ENCODE results near the gene FRS2.
"Not testable (repeated sequence)": the region's sequence is repeated elsewhere in the genome, so short reads cannot be mapped to it uniquely, and the experiment has no call there.

DNA sequence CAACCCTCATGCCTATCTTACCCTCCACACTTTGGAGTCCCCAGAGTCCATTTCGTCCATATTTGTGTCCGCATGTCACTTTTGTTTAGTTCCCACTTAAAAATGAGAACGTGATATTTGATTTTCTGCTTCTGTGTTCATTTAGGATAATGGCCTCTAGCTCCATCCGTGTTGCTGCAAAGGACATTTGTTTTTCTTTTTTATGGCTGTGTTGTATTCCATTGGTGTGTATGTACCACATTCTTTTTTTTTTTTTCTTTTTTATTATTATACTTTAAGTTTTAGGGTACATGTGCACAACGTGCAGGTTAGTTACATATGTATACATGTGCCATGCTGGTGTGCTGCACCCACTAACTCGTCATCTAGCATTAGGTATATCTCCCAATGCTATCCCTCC lies 133.4 kb downstream of the FRS2 start:
- TF ChIP-seq POLR2AphosphoS5 (IDR thresholded peaks at IDR 0.05; ENCODE audit: control insufficient read depth, insufficient read depth, low read depth, low read length); CHD4 (IDR thresholded peaks at IDR 0.05; ENCODE audit: insufficient read depth, insufficient replicate concordance, low read depth, low read length, poor library complexity, severe bottlenecking); SAFB2 (IDR thresholded peaks at IDR 0.05; ENCODE audit: borderline replicate concordance, low read depth, low read length, severe bottlenecking); CBFB (CRISPR knock-in tag; IDR thresholded peaks at IDR 0.05): not testable (repeated sequence)
- TF ChIP-seq, protein P1, sequence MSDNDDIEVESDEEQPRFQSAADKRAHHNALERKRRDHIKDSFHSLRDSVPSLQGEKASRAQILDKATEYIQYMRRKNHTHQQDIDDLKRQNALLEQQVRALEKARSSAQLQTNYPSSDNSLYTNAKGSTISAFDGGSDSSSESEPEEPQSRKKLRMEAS (CRISPR knock-in tag; IDR thresholded peaks at IDR 0.05): not testable (repeated sequence)

Data from K562 (cell line).